GM19324 (cell line): ENCODE results near the gene PLEKHO2.
A peak's percentile ranks its signal among the peaks of the same experiment; 100 is the strongest.

Experiments used
- ATAC-seq: cut with Tn5 transposase; IDR thresholded peaks from one replicate; pipeline ENCODE4 v1.9.1; 2021; ENCODE audit warnings: mild to moderate bottlenecking, moderate library complexity; ENCODE audit not compliant: unreplicated experiment, low FRiP score

PLEKHO2 gene

GRCh38 chr15:64854526-64854925, 12.8 kb downstream of the PLEKHO2 start:
- no peak for ATAC-seq

- no peak for ATAC-seq
These were observed 13.7 kb downstream of the PLEKHO2 start for GRCh38 chr15:64855205-64855975.

GRCh38 chr15:64856429-64857145, 14.9 kb downstream of the PLEKHO2 start:
- no peak for ATAC-seq

GRCh38 chr15:64857421-64857820, 15.7 kb downstream of the PLEKHO2 start:
- no peak for ATAC-seq

- ATAC-seq, result no peak
These were observed 16.4 kb downstream of the PLEKHO2 start for GRCh38 chr15:64858021-64858575.

- no peak for ATAC-seq
These were observed 17.5 kb downstream of the PLEKHO2 start for GRCh38 chr15:64859226-64859625.

GRCh38 chr15:64861331-64861730, 19.6 kb downstream of the PLEKHO2 start:
- no peak for ATAC-seq

- no peak for ATAC-seq
These were observed 20.2 kb downstream of the PLEKHO2 start for GRCh38 chr15:64861960-64862359.

- no peak for ATAC-seq
These were observed 20.7 kb downstream of the PLEKHO2 start for GRCh38 chr15:64862408-64862807.

GRCh38 chr15:64864068-64864467, 22.4 kb downstream of the PLEKHO2 start:
- no peak for ATAC-seq

- ATAC-seq, result no peak
These were observed 23.6 kb downstream of the PLEKHO2 start for GRCh38 chr15:64865126-64865997.

GRCh38 chr15:64865998-64866520, 24.3 kb downstream of the PLEKHO2 start:
- ATAC-seq, result no peak

GRCh38 chr15:64869501-64869900, 27.8 kb downstream of the PLEKHO2 start:
- no peak for ATAC-seq

GRCh38 chr15:64870353-64870752, 28.6 kb downstream of the PLEKHO2 start:
- no peak for ATAC-seq

- ATAC-seq, result no peak
These were observed 34.0 kb downstream of the PLEKHO2 start for GRCh38 chr15:64875641-64876223.

GRCh38 chr15:64877435-64877834, 35.7 kb downstream of the PLEKHO2 start:
- ATAC-seq, result no peak

GRCh38 chr15:64878705-64879104, 37.0 kb downstream of the PLEKHO2 start:
- no peak for ATAC-seq

GRCh38 chr15:64883100-64883581, 41.4 kb downstream of the PLEKHO2 start:
- peak; percentile 37 for ATAC-seq

GRCh38 chr15:64883997-64884511, 42.3 kb downstream of the PLEKHO2 start:
- peak; percentile 44 for ATAC-seq

GRCh38 chr15:64884679-64885078, 43.0 kb downstream of the PLEKHO2 start:
- no peak for ATAC-seq
